ENCODE results near the gene GPSM1.

- TF ChIP-seq CTCF (IDR thresholded peaks at IDR 0.05) (no peak), POLR2AphosphoS5 (IDR thresholded peaks at IDR 0.05) (no peak), EP300 (IDR thresholded peaks at IDR 0.05) (no peak), POLR2A (IDR thresholded peaks at IDR 0.05) (no peak)
Measured at GRCh38 chr9:136395020-136395340, 67.6 kb downstream of the GPSM1 start.
